Endothelial cell (in vitro differentiated cells): ENCODE data around the gene TMEM237. TPM values are rescaled to one million over a fixed set of nuclear protein-coding genes. Genes with fewer than 3 reads are reported as not detected.

Source experiments
- DNase-seq: peaks from one replicate; pipeline ENCODE4 v3.0.0; 2021; ENCODE audit warnings: low spot score
- H3K27ac Mint-ChIP-seq: one replicate; pipeline ENCODE4 v1.8.0; 2021; ENCODE audit warnings: mixed read lengths, inconsistent platforms; ENCODE audit not compliant: unreplicated experiment
- H3K27me3 Mint-ChIP-seq: one replicate; pipeline ENCODE4 v1.8.0; 2021; ENCODE audit warnings: mild to moderate bottlenecking, moderate library complexity, mixed read lengths, inconsistent platforms; ENCODE audit not compliant: unreplicated experiment
- H3K36me3 Mint-ChIP-seq: one replicate; pipeline ENCODE4 v1.8.0; 2021; ENCODE audit warnings: mild to moderate bottlenecking, low read depth, mixed read lengths, inconsistent platforms; ENCODE audit not compliant: unreplicated experiment
- H3K4me1 Mint-ChIP-seq: one replicate; pipeline ENCODE4 v1.8.0; 2021; ENCODE audit warnings: mild to moderate bottlenecking, mixed read lengths, inconsistent platforms; ENCODE audit not compliant: unreplicated experiment
- H3K4me3 Mint-ChIP-seq: one replicate; pipeline ENCODE4 v1.8.0; 2021; ENCODE audit warnings: mild to moderate bottlenecking, mixed read lengths, inconsistent platforms; ENCODE audit not compliant: unreplicated experiment
- H3K9me3 Mint-ChIP-seq: one replicate; pipeline ENCODE4 v1.8.0; 2021; ENCODE audit warnings: mixed read lengths, inconsistent platforms; ENCODE audit not compliant: unreplicated experiment
- CTCF ChIP-seq: fragments of 200-600 bp; sonication (generic); IDR thresholded peaks from one replicate; pipeline ENCODE4 v1.5.0; 2021; ENCODE audit warnings: antibody characterized with exemption; ENCODE audit not compliant: unreplicated experiment
- total RNA-seq: library from RNA; stranded (reverse); fragmentation: NEBNext Ultra II Directional; extraction: Animal tissue kit (Norgen Biotek cat#: 25700); gene quantifications from one replicate; pipeline ENCODE4 v1.2.1, GENCODE V29; 2021; ENCODE audit not compliant: unreplicated experiment

Gene TMEM237
- total RNA-seq, 1 donor from 2014 or later: 22.3 TPM

GRCh38 chr2:201633661-201634249, 9.5 kb downstream of the TMEM237 start:
- no peak overlapping the region for H3K4me3 Mint-ChIP-seq
- peaks cover 4% of the 10 kb centered on the region for H3K36me3 Mint-ChIP-seq
- H3K4me1 Mint-ChIP-seq: no peaks in the 10 kb centered on the region
- no peaks in the 10 kb centered on the region for H3K9me3 Mint-ChIP-seq
- H3K27me3 Mint-ChIP-seq: no peaks in the 10 kb centered on the region
- no peak for DNase-seq
- no peak for TF ChIP-seq CTCF
- no peak overlapping the region for H3K27ac Mint-ChIP-seq

- Mint-ChIP-seq H3K36me3 (peaks cover 4% of the 10 kb centered on the region), H3K27ac (no peak overlapping the region), H3K4me1 (no peaks in the 10 kb centered on the region), H3K27me3 (no peaks in the 10 kb centered on the region), H3K9me3 (no peaks in the 10 kb centered on the region), H3K4me3 (no peak overlapping the region)
- no peak for TF ChIP-seq CTCF
- no peak for DNase-seq
Measured at GRCh38 chr2:201631041-201631440, 12.3 kb downstream of the TMEM237 start.

GRCh38 chr2:201630577-201630976, 12.7 kb downstream of the TMEM237 start:
- no peak overlapping the region for H3K4me3 Mint-ChIP-seq
- no peaks in the 10 kb centered on the region for H3K4me1 Mint-ChIP-seq
- TF ChIP-seq CTCF: no peak
- H3K27ac Mint-ChIP-seq: no peak overlapping the region
- DNase-seq: no peak
- H3K36me3 Mint-ChIP-seq: peaks cover 4% of the 10 kb centered on the region
- H3K9me3 Mint-ChIP-seq: no peaks in the 10 kb centered on the region
- H3K27me3 Mint-ChIP-seq: no peaks in the 10 kb centered on the region

GRCh38 chr2:201628545-201628944, 14.8 kb downstream of the TMEM237 start:
- Mint-ChIP-seq H3K9me3 (no peaks in the 10 kb centered on the region), H3K4me1 (no peaks in the 10 kb centered on the region), H3K27ac (no peak overlapping the region), H3K36me3 (peaks cover 3% of the 10 kb centered on the region), H3K27me3 (no peaks in the 10 kb centered on the region), H3K4me3 (no peak overlapping the region)
- DNase-seq: no peak
- no peak for TF ChIP-seq CTCF

- TF ChIP-seq CTCF: no peak
- no peak overlapping the region for H3K27ac Mint-ChIP-seq
- H3K36me3 Mint-ChIP-seq: peaks cover 3% of the 10 kb centered on the region
- H3K9me3 Mint-ChIP-seq: no peaks in the 10 kb centered on the region
- no peak for DNase-seq
- H3K27me3 Mint-ChIP-seq: peaks cover 2% of the 10 kb centered on the region
- no peaks in the 10 kb centered on the region for H3K4me1 Mint-ChIP-seq
- no peak overlapping the region for H3K4me3 Mint-ChIP-seq
Measured at GRCh38 chr2:201622306-201622970, 20.9 kb downstream of the TMEM237 start.
